SK-N-SH (cell line): Measurements from ENCODE around the gene DIPK1A.

Experiments
- EZH2phosphoT487 ChIP-seq: fragments of 200-600 bp; sonication (generic); IDR thresholded peaks from 2 replicates; pipeline ENCODE4 v1.6.1; 2017; ENCODE audit warnings: low read depth, mixed run types, mild to moderate bottlenecking, antibody characterized with exemption, moderate library complexity, borderline replicate concordance
- GABPA ChIP-seq: IDR thresholded peaks from 2 replicates; pipeline ENCODE4 v1.4.0; 2012; ENCODE audit warnings: low read depth, mild to moderate bottlenecking
- IRF3 ChIP-seq: fragments of 150-350 bp; IDR thresholded peaks from 2 replicates; pipeline ENCODE4 v1.6.1; 2016; ENCODE audit warnings: mild to moderate bottlenecking, low read depth, low read length
- MAX ChIP-seq: IDR thresholded peaks from 2 replicates; pipeline ENCODE4 v1.4.0; 2012; ENCODE audit warnings: low read depth
- TF ChIP-seq, protein P1 (sequence below): fragments of 150-350 bp; IDR thresholded peaks from 2 replicates; pipeline ENCODE4 v1.6.1; 2017; ENCODE audit warnings: antibody characterized with exemption, low read length, low read depth, borderline replicate concordance
- TF ChIP-seq, protein P2 (sequence below): fragments of 200-600 bp; sonication (generic); IDR thresholded peaks from 2 replicates; pipeline ENCODE4 v1.6.1; 2017; ENCODE audit warnings: antibody characterized with exemption, mild to moderate bottlenecking, moderate library complexity

- TF ChIP-seq GABPA, result no peak
- TF ChIP-seq, protein P1, sequence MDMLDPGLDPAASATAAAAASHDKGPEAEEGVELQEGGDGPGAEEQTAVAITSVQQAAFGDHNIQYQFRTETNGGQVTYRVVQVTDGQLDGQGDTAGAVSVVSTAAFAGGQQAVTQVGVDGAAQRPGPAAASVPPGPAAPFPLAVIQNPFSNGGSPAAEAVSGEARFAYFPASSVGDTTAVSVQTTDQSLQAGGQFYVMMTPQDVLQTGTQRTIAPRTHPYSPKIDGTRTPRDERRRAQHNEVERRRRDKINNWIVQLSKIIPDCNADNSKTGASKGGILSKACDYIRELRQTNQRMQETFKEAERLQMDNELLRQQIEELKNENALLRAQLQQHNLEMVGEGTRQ, result no peak
- TF ChIP-seq, protein P2, sequence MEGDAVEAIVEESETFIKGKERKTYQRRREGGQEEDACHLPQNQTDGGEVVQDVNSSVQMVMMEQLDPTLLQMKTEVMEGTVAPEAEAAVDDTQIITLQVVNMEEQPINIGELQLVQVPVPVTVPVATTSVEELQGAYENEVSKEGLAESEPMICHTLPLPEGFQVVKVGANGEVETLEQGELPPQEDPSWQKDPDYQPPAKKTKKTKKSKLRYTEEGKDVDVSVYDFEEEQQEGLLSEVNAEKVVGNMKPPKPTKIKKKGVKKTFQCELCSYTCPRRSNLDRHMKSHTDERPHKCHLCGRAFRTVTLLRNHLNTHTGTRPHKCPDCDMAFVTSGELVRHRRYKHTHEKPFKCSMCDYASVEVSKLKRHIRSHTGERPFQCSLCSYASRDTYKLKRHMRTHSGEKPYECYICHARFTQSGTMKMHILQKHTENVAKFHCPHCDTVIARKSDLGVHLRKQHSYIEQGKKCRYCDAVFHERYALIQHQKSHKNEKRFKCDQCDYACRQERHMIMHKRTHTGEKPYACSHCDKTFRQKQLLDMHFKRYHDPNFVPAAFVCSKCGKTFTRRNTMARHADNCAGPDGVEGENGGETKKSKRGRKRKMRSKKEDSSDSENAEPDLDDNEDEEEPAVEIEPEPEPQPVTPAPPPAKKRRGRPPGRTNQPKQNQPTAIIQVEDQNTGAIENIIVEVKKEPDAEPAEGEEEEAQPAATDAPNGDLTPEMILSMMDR, result no peak
- no peak for TF ChIP-seq IRF3
- TF ChIP-seq EZH2phosphoT487, result no peak
- TF ChIP-seq MAX, result no peak
Measured at GRCh38 chr1:92842082-92843045, 118.9 kb downstream of the DIPK1A start.
